ENCODE data around the gene PCNX2. TPM values are rescaled to one million over a fixed set of nuclear protein-coding genes. Genes with fewer than 3 reads are reported as not detected.

Gene PCNX2
- total RNA-seq, 1 experiment from 2014 or later: 63.4 TPM

DNA sequence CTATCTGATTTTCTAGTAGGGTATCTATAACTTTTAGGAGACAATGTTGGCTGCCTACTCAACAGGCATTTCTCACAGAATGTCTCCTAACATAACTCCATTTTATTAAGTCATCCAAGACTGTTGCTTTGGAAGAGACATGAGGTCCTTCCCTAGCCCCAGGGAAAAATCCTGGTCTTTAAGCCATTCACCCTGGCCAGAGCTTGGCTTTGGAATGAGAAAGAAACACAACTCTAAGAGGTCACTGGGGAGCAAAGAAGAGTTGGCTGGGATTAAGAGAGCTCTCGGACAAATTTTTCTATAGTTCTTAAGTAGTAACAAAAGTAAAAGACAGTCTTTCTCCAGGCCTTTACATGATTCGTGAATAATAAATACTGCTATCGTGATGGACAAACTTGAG is 57.9 kb downstream of the PCNX2 start:
- H3K27ac Mint-ChIP-seq (ENCODE audit: unreplicated experiment): no peak overlapping the region
- H3K9me3 Mint-ChIP-seq (ENCODE audit: low read depth, unreplicated experiment): no peaks in the 10 kb centered on the region
- H3K27me3 Mint-ChIP-seq (ENCODE audit: unreplicated experiment): no peaks in the 10 kb centered on the region
- CTCF ChIA-PET: no interaction called here
- DNase-seq: no peak
- peaks cover 23% of the 10 kb centered on the region for H3K4me1 Mint-ChIP-seq (ENCODE audit: low read depth, unreplicated experiment)
- peaks cover 20% of the 10 kb centered on the region for H3K36me3 Mint-ChIP-seq (ENCODE audit: insufficient read depth, unreplicated experiment)
- H3K4me3 Mint-ChIP-seq (ENCODE audit: low read depth, unreplicated experiment): no peak overlapping the region
- no TSS peak for BruUV-seq (replicated peaks)
- TF ChIP-seq, protein P1, sequence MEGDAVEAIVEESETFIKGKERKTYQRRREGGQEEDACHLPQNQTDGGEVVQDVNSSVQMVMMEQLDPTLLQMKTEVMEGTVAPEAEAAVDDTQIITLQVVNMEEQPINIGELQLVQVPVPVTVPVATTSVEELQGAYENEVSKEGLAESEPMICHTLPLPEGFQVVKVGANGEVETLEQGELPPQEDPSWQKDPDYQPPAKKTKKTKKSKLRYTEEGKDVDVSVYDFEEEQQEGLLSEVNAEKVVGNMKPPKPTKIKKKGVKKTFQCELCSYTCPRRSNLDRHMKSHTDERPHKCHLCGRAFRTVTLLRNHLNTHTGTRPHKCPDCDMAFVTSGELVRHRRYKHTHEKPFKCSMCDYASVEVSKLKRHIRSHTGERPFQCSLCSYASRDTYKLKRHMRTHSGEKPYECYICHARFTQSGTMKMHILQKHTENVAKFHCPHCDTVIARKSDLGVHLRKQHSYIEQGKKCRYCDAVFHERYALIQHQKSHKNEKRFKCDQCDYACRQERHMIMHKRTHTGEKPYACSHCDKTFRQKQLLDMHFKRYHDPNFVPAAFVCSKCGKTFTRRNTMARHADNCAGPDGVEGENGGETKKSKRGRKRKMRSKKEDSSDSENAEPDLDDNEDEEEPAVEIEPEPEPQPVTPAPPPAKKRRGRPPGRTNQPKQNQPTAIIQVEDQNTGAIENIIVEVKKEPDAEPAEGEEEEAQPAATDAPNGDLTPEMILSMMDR (IDR thresholded peaks at IDR 0.05; ENCODE audit: unreplicated experiment): no peak
- intact Hi-C loops (cut with micrococcal nuclease; ENCODE audit: unreplicated experiment): no loop called here

GRCh38 chr1:233233508-233234040 is 62.0 kb downstream of the PCNX2 start:
- Mint-ChIP-seq H3K36me3 (ENCODE audit: insufficient read depth, unreplicated experiment) (peaks cover 19% of the 10 kb centered on the region), H3K27ac (ENCODE audit: unreplicated experiment) (no peak overlapping the region), H3K9me3 (ENCODE audit: low read depth, unreplicated experiment) (no peaks in the 10 kb centered on the region), H3K27me3 (ENCODE audit: unreplicated experiment) (no peaks in the 10 kb centered on the region), H3K4me3 (ENCODE audit: low read depth, unreplicated experiment) (no peak overlapping the region), H3K4me1 (ENCODE audit: low read depth, unreplicated experiment) (no peaks in the 10 kb centered on the region)
- CTCF ChIA-PET: interaction anchor here (0.7 kb wide), 2 partner anchors 16 to 597 kb away, joined by 4 to 8 read pairs; no protein-coding TSS in a partner anchor
- DNase-seq: no peak
- intact Hi-C loops (cut with micrococcal nuclease; ENCODE audit: unreplicated experiment): no loop called here
- no TSS peak for BruUV-seq (replicated peaks)
- TF ChIP-seq, protein P1 (IDR thresholded peaks at IDR 0.05; ENCODE audit: unreplicated experiment): no peak

GRCh38 chr1:233230011-233230410 is 65.5 kb downstream of the PCNX2 start:
- H3K36me3 Mint-ChIP-seq (ENCODE audit: insufficient read depth, unreplicated experiment): peaks cover 9% of the 10 kb centered on the region

DNA sequence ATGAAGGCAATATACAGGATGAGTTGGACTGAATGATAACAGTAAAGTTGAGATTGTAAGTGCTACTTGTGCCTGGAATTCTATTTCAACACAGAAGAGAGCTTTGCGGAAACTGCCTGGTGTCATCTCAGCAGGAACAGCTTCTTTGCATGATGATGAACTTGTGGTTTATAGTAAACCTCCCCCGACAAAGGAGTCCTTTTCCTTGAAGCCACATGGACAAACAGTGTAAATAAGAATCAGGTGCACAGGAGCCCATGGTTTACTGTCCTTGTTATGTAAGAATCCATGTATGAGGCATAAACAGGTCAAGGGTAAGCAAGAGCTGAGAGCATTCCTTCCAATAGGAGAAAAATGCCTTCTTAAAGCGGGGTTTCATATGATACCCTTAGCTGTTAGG is 66.2 kb downstream of the PCNX2 start:
- no peak for DNase-seq
- BruUV-seq (replicated peaks): no TSS peak
- peaks cover 9% of the 10 kb centered on the region for H3K36me3 Mint-ChIP-seq (ENCODE audit: insufficient read depth, unreplicated experiment)
- intact Hi-C loops (cut with micrococcal nuclease; ENCODE audit: unreplicated experiment): no loop called here
- no peaks in the 10 kb centered on the region for H3K9me3 Mint-ChIP-seq (ENCODE audit: low read depth, unreplicated experiment)
- H3K27ac Mint-ChIP-seq (ENCODE audit: unreplicated experiment): no peak overlapping the region
- CTCF ChIA-PET: no interaction called here
- H3K27me3 Mint-ChIP-seq (ENCODE audit: unreplicated experiment): no peaks in the 10 kb centered on the region
- TF ChIP-seq, protein P1 (IDR thresholded peaks at IDR 0.05; ENCODE audit: unreplicated experiment): no peak
- no peak overlapping the region for H3K4me3 Mint-ChIP-seq (ENCODE audit: low read depth, unreplicated experiment)
- H3K4me1 Mint-ChIP-seq (ENCODE audit: low read depth, unreplicated experiment): no peaks in the 10 kb centered on the region

More at GRCh38 chr1:233230011-233230410, 65.5 kb downstream of the PCNX2 start:
- TF ChIP-seq, protein P1 (IDR thresholded peaks at IDR 0.05; ENCODE audit: unreplicated experiment): no peak
- intact Hi-C loops (cut with micrococcal nuclease; ENCODE audit: unreplicated experiment): no loop called here
- Mint-ChIP-seq H3K27me3 (ENCODE audit: unreplicated experiment) (no peaks in the 10 kb centered on the region), H3K4me1 (ENCODE audit: low read depth, unreplicated experiment) (no peaks in the 10 kb centered on the region), H3K4me3 (ENCODE audit: low read depth, unreplicated experiment) (no peak overlapping the region), H3K27ac (ENCODE audit: unreplicated experiment) (no peak overlapping the region), H3K9me3 (ENCODE audit: low read depth, unreplicated experiment) (no peaks in the 10 kb centered on the region)
- DNase-seq: no peak
- BruUV-seq (replicated peaks): no TSS peak
- CTCF ChIA-PET: no interaction called here

All from Calu3 (cell line).